ENCODE data around the gene PCMTD2.

DNA sequence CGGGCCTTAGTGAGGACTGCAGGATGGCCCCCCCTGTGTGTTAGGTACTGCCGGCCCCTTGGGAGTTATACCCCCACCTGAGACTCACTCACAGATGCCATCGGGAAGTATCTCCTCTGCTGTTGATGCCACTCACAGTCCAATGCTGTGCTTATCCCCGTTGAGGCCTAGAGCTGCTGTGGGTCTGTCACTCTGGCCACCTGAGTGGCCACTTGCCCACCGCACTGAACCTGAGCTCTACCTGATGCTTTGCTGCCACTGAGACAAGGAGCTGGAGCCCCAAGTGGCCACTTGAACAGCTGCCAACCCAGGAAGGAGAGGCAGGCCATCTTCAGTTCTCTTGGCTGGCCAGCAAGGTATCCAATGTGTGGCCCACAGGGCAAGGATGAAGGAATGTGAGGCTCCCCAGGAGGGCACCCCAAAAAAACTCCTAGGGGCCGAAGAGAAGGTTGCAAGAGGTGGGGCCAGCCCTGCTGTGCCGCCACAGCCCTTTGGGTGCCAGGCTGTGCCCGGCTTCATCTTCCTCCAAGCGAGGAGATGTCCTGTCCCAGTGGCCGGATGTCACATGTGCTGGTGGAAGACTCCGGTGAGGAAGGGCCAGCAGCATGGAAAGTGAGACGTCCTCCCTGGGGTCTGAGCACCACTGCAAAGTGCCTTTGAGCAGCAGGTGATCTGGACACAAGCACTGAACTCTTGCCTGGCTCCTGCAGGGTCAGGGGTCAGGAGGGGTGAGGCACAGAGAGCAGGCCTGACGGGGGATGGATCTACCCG is 29.5 kb upstream of the PCMTD2 start:
- TF ChIP-seq, protein P1, sequence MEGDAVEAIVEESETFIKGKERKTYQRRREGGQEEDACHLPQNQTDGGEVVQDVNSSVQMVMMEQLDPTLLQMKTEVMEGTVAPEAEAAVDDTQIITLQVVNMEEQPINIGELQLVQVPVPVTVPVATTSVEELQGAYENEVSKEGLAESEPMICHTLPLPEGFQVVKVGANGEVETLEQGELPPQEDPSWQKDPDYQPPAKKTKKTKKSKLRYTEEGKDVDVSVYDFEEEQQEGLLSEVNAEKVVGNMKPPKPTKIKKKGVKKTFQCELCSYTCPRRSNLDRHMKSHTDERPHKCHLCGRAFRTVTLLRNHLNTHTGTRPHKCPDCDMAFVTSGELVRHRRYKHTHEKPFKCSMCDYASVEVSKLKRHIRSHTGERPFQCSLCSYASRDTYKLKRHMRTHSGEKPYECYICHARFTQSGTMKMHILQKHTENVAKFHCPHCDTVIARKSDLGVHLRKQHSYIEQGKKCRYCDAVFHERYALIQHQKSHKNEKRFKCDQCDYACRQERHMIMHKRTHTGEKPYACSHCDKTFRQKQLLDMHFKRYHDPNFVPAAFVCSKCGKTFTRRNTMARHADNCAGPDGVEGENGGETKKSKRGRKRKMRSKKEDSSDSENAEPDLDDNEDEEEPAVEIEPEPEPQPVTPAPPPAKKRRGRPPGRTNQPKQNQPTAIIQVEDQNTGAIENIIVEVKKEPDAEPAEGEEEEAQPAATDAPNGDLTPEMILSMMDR (IDR thresholded peaks at IDR 0.05), result no peak
- no peak for TF ChIP-seq ZFX (IDR thresholded peaks at IDR 0.05; ENCODE audit: borderline replicate concordance)
